ENCODE measurements around the gene ACLY.

The ACLY gene

GRCh38 chr17:41907185-41907556 lies 11.6 kb downstream of the ACLY start:
- DNase-seq (ENCODE audit: extremely low read depth, low read depth) = peak; percentile 52
- TF ChIP-seq CTCF (IDR thresholded peaks at IDR 0.05; ENCODE audit: low read depth, low read length) = no peak

GRCh38 chr17:41906465-41907184 lies 12.1 kb downstream of the ACLY start:
- TF ChIP-seq CTCF (IDR thresholded peaks at IDR 0.05; ENCODE audit: low read depth, low read length) = no peak
- DNase-seq (ENCODE audit: extremely low read depth, low read depth) = no peak

GRCh38 chr17:41905172-41905571 lies 13.6 kb downstream of the ACLY start:
- no peak for TF ChIP-seq CTCF (IDR thresholded peaks at IDR 0.05; ENCODE audit: low read depth, low read length)
- no peak for DNase-seq (ENCODE audit: extremely low read depth, low read depth)

- no peak for TF ChIP-seq CTCF (IDR thresholded peaks at IDR 0.05; ENCODE audit: low read depth, low read length)
- DNase-seq (ENCODE audit: extremely low read depth, low read depth) = no peak
Measured at GRCh38 chr17:41904242-41904841, 14.4 kb downstream of the ACLY start.

- DNase-seq (ENCODE audit: extremely low read depth, low read depth) = no peak
- TF ChIP-seq CTCF (IDR thresholded peaks at IDR 0.05; ENCODE audit: low read depth, low read length) = no peak
Measured at GRCh38 chr17:41901646-41902045, 17.1 kb downstream of the ACLY start.

- TF ChIP-seq CTCF (IDR thresholded peaks at IDR 0.05; ENCODE audit: low read depth, low read length) = no peak
Measured at GRCh38 chr17:41896726-41897125, 22.0 kb downstream of the ACLY start.

GRCh38 chr17:41895617-41896016 lies 23.1 kb downstream of the ACLY start:
- TF ChIP-seq CTCF (IDR thresholded peaks at IDR 0.05; ENCODE audit: low read depth, low read length) = no peak
- no peak for DNase-seq (ENCODE audit: extremely low read depth, low read depth)

More at GRCh38 chr17:41896726-41897125, 22.0 kb downstream of the ACLY start:
- DNase-seq (ENCODE audit: extremely low read depth, low read depth) = no peak

Data from AG09319 (cell line).